Stimulated activated CD4-positive, alpha-beta T cell treated with anti-CD3 and anti-CD28 coated beads, Interleukin-12 subunit alpha, Interleukin-12 subunit beta, amount 100 ng/mL, for 24 hours (primary cell): ENCODE data around the gene MEMO1.
"Not testable (repeated sequence)": the region's sequence is repeated elsewhere in the genome, so short reads cannot be mapped to it uniquely, and the experiment has no call there.

Experiments
- DNase-seq, 2 experiments: peaks; one replicate each; pipeline ENCODE4 v3.0.0-alpha.2; 2020; ENCODE audit warnings: low read depth in 2 of 2

Gene MEMO1

GRCh38 chr2:31957354-31958139, 53.3 kb downstream of the MEMO1 start:
- no peak for DNase-seq

- DNase-seq: not testable (repeated sequence)
Measured at GRCh38 chr2:31956934-31957333, 53.9 kb downstream of the MEMO1 start.

- no peak for DNase-seq
Measured at GRCh38 chr2:31956312-31956711, 54.5 kb downstream of the MEMO1 start.

GRCh38 chr2:31953095-31953494, 57.7 kb downstream of the MEMO1 start:
- DNase-seq: not testable (repeated sequence)

- no peak for DNase-seq
Measured at GRCh38 chr2:31950946-31951562, 59.8 kb downstream of the MEMO1 start.

GRCh38 chr2:31947871-31948270, 62.9 kb downstream of the MEMO1 start:
- no peak for DNase-seq

GRCh38 chr2:31946838-31947237, 64.0 kb downstream of the MEMO1 start:
- no peak for DNase-seq

- no peak for DNase-seq
Measured at GRCh38 chr2:31945572-31945935, 65.3 kb downstream of the MEMO1 start.

- no peak for DNase-seq
Measured at GRCh38 chr2:31944828-31945571, 65.8 kb downstream of the MEMO1 start.

GRCh38 chr2:31943636-31944225, 67.1 kb downstream of the MEMO1 start:
- DNase-seq: no peak

- DNase-seq: no peak
Measured at GRCh38 chr2:31940920-31941319, 69.9 kb downstream of the MEMO1 start.

- no peak for DNase-seq
Measured at GRCh38 chr2:31937741-31938140, 73.1 kb downstream of the MEMO1 start.

- DNase-seq: no peak
Measured at GRCh38 chr2:31935370-31935769, 75.4 kb downstream of the MEMO1 start.

- no peak for DNase-seq
Measured at GRCh38 chr2:31933066-31933465, 77.7 kb downstream of the MEMO1 start.

- no peak for DNase-seq
Measured at GRCh38 chr2:31932589-31932988, 78.2 kb downstream of the MEMO1 start.

- no peak for DNase-seq
Measured at GRCh38 chr2:31931916-31932315, 78.9 kb downstream of the MEMO1 start.

GRCh38 chr2:31925517-31925916, 85.3 kb downstream of the MEMO1 start:
- DNase-seq: no peak

- DNase-seq: no peak
Measured at GRCh38 chr2:31923662-31924061, 87.1 kb downstream of the MEMO1 start.

- DNase-seq: no peak
Measured at GRCh38 chr2:31922542-31923408, 88.0 kb downstream of the MEMO1 start.

GRCh38 chr2:31920962-31921361, 89.8 kb downstream of the MEMO1 start:
- DNase-seq: no peak

GRCh38 chr2:31919499-31919898, 91.3 kb downstream of the MEMO1 start:
- no peak for DNase-seq
